GM23338 (cell line): ENCODE measurements around the gene LCE1F. TPM values are rescaled to one million over a fixed set of nuclear protein-coding genes. Genes with fewer than 3 reads are reported as not detected.

ENCODE experiments used
- ATAC-seq: fragments of 200-7000 bp; cut with Tn5 transposase; 3 replicates; pipeline ENCODE4 v1.9.1; 2020
- DNase-seq: peaks from one replicate; pipeline ENCODE4 v3.0.0-alpha.2; 2015; ENCODE audit warnings: low spot score
- H2AFZ ChIP-seq: fragments of 200-600 bp; sonication (generic); 2 replicates; pipeline ENCODE4 v1.8.0; 2016; ENCODE audit warnings: antibody characterized with exemption, mild to moderate bottlenecking, moderate library complexity
- H3F3A ChIP-seq: fragments of 200-600 bp; sonication (generic); replicated peaks from 2 replicates; pipeline ENCODE4 v1.8.0; 2017; ENCODE audit warnings: antibody characterized with exemption, mixed run types, low read depth
- H3K27ac ChIP-seq: fragments of 200-600 bp; sonication (generic); 2 replicates; pipeline ENCODE4 v1.6.1; 2016; ENCODE audit warnings: low read depth
- H3K27me3 ChIP-seq: fragments of 200-600 bp; sonication (generic); 2 replicates; pipeline ENCODE4 v1.8.0; 2016; ENCODE audit warnings: mild to moderate bottlenecking, mixed run types, moderate library complexity; ENCODE audit not compliant: insufficient read depth
- H3K36me3 ChIP-seq: fragments of 200-600 bp; sonication (generic); 2 replicates; pipeline ENCODE4 v1.8.0; 2016; ENCODE audit warnings: mild to moderate bottlenecking; ENCODE audit not compliant: insufficient read depth
- H3K4me1 ChIP-seq: fragments of 200-600 bp; sonication (generic); 2 replicates; pipeline ENCODE4 v1.8.0; 2016; ENCODE audit warnings: mild to moderate bottlenecking, moderate library complexity; ENCODE audit not compliant: insufficient read depth
- H3K4me2 ChIP-seq: fragments of 200-600 bp; sonication (generic); 2 replicates; pipeline ENCODE4 v1.7.1; 2017; ENCODE audit warnings: mixed run types
- H3K4me3 ChIP-seq: fragments of 200-600 bp; sonication (generic); 2 replicates; pipeline ENCODE4 v1.6.1; 2016; ENCODE audit warnings: mixed run types
- H3K79me2 ChIP-seq: fragments of 200-600 bp; sonication (generic); replicated peaks from 2 replicates; pipeline ENCODE4 v1.8.0; 2017; ENCODE audit warnings: mild to moderate bottlenecking; ENCODE audit not compliant: insufficient read depth
- H3K9me2 ChIP-seq: fragments of 200-600 bp; sonication (generic); 2 replicates; pipeline ENCODE4 v1.8.0; 2017; ENCODE audit not compliant: insufficient read depth
- H4K20me1 ChIP-seq: fragments of 200-600 bp; sonication (generic); replicated peaks from 2 replicates; pipeline ENCODE4 v1.8.0; 2017; ENCODE audit warnings: mild to moderate bottlenecking; ENCODE audit not compliant: insufficient read depth
- H3K27ac Mint-ChIP-seq: 2 replicates; pipeline ENCODE4 v1.8.0; 2020; ENCODE audit warnings: inconsistent platforms, mild to moderate bottlenecking, moderate library complexity, mixed read lengths
- H3K27me3 Mint-ChIP-seq: 3 replicates; pipeline ENCODE4 v1.8.0; 2022; ENCODE audit warnings: low read depth, mild to moderate bottlenecking, moderate library complexity, mixed read lengths, inconsistent platforms; ENCODE audit not compliant: insufficient read depth, poor library complexity
- H3K36me3 Mint-ChIP-seq: 3 replicates; pipeline ENCODE4 v1.8.0; 2021; ENCODE audit warnings: low read depth, mild to moderate bottlenecking, inconsistent platforms, moderate library complexity, mixed read lengths
- H3K4me1 Mint-ChIP-seq: 3 replicates; pipeline ENCODE4 v1.8.0; 2020; ENCODE audit warnings: mild to moderate bottlenecking, inconsistent platforms, mixed read lengths
- H3K4me3 Mint-ChIP-seq: 3 replicates; pipeline ENCODE4 v1.8.0; 2021; ENCODE audit warnings: moderate library complexity, mild to moderate bottlenecking, inconsistent platforms, mixed read lengths
- H3K9me3 Mint-ChIP-seq: 3 replicates; pipeline ENCODE4 v1.8.0; 2020; ENCODE audit warnings: moderate library complexity, mild to moderate bottlenecking, inconsistent platforms, mixed read lengths
- CTCF ChIP-seq, 2 experiments: fragments of 200-600 bp in 1 of 2; sonication (generic) in 1 of 2; conservative IDR thresholded peaks; 2 replicates each; pipeline versions ENCODE4 v1.5.1 to v1.6.1; 2016 to 2017; ENCODE audit warnings: antibody characterized with exemption in 2 of 2, low read depth in 2 of 2, mild to moderate bottlenecking in 2 of 2, moderate library complexity in 1 of 2
- EZH2 ChIP-seq: fragments of 200-600 bp; sonication (generic); IDR thresholded peaks from one replicate; pipeline ENCODE4 v1.8.0; 2017; ENCODE audit warnings: antibody characterized with exemption, mild to moderate bottlenecking, low read depth; ENCODE audit not compliant: unreplicated experiment
- JUNB ChIP-seq: IDR thresholded peaks from one replicate; pipeline ENCODE4 v1.6.1; 2016; ENCODE audit warnings: antibody characterized with exemption; ENCODE audit not compliant: unreplicated experiment
- POLR2AphosphoS5 ChIP-seq: IDR thresholded peaks from 2 replicates; pipeline ENCODE4 v1.6.1; 2016; ENCODE audit warnings: antibody characterized with exemption, low read depth
- REST ChIP-seq: IDR thresholded peaks from one replicate; pipeline ENCODE4 v1.6.1; 2018; ENCODE audit warnings: antibody characterized with exemption; ENCODE audit not compliant: unreplicated experiment
- STAT1 ChIP-seq: IDR thresholded peaks from one replicate; pipeline ENCODE4 v1.6.1; 2016; ENCODE audit warnings: antibody characterized with exemption; ENCODE audit not compliant: unreplicated experiment
- ZNF114 ChIP-seq: fragments of 250-450 bp; sonication (Bioruptor Pico); IDR thresholded peaks from 2 replicates; pipeline ENCODE4 v1.5.0; 2020; ENCODE audit warnings: mild to moderate bottlenecking, moderate library complexity
- ZNF331 ChIP-seq: fragments of 250-450 bp; sonication (Bioruptor Pico); IDR thresholded peaks from 2 replicates; pipeline ENCODE4 v1.5.0; 2020; ENCODE audit warnings: low read depth, mild to moderate bottlenecking, moderate library complexity
- long read RNA-seq: library from polyadenylated mRNA; unstranded; transcript quantifications from one replicate; pipeline ENCODE4 v2.0.0, GENCODE V29; 2020; ENCODE audit not compliant: unreplicated experiment
- polyA plus RNA-seq: library from polyadenylated mRNA; unstranded; fragments of >200 nt; fragmentation: Nextera tagmentation; extraction: Ambion mirVana; gene quantifications from 2 replicates; pipeline ENCODE4 v1.2.1, GENCODE V29; 2016
- total RNA-seq: library from RNA; depleted of rRNA; stranded (reverse); fragments of >200 nt; shearing (Covaris generic); gene quantifications from 2 replicates; pipeline ENCODE4 v1.2.3, GENCODE V29; 2014; rRNA removed

Gene LCE1F
- total RNA-seq: not detected in 2 replicates
- polyA plus RNA-seq: not detected in 2 replicates
- long read RNA-seq: 0 reads

- ATAC-seq: no peak
Observed at GRCh38 chr1:152774875-152775274, at the start of gene LCE1F. LCE1F (plus strand) TSS chr1:152775140; CDS start chr1:152776372, 1,232 bp downstream.

GRCh38 chr1:152725261-152725660, 49.7 kb upstream of the LCE1F start:
- no peak for DNase-seq
- no peak overlapping the region for H3K4me3 ChIP-seq
- no peak overlapping the region for H3K27ac ChIP-seq
- H3K79me2 ChIP-seq: no peaks in the 10 kb centered on the region
- no peaks in the 10 kb centered on the region for H3K9me3 Mint-ChIP-seq
- H2AFZ ChIP-seq: no peak overlapping the region
- H3K4me1 Mint-ChIP-seq: peaks cover 4% of the 10 kb centered on the region; the same call in 1 of the 3 replicates
- no peak overlapping the region for H3K4me2 ChIP-seq
- H3K27ac Mint-ChIP-seq: no peak overlapping the region
- no peaks in the 10 kb centered on the region for H3F3A ChIP-seq
- no peaks in the 10 kb centered on the region for H3K36me3 ChIP-seq
- ATAC-seq: no peak
- H3K4me1 ChIP-seq: no peaks in the 10 kb centered on the region
- H3K36me3 Mint-ChIP-seq: no peaks in the 10 kb centered on the region
- H3K27me3 Mint-ChIP-seq: peaks cover under 1% of the 10 kb centered on the region
- H3K27me3 ChIP-seq: no peaks in the 10 kb centered on the region
- H3K4me3 Mint-ChIP-seq: no peak overlapping the region
- H3K9me2 ChIP-seq: no peaks in the 10 kb centered on the region
- no peaks in the 10 kb centered on the region for H4K20me1 ChIP-seq
- TF ChIP-seq ZNF114 (CRISPR knock-in tag): no peak
- no peak for TF ChIP-seq JUNB
- TF ChIP-seq EZH2: no peak
- no peak for TF ChIP-seq STAT1
- no peak for TF ChIP-seq POLR2AphosphoS5
- no peak for TF ChIP-seq ZNF331 (CRISPR knock-in tag)
- TF ChIP-seq CTCF (conservative IDR thresholded peaks at IDR 0.05; ENCODE audit: low read depth in 2 of 2): no peak

More at GRCh38 chr1:152774875-152775274, at the start of gene LCE1F:
- Mint-ChIP-seq H3K4me1 (no peaks in the 10 kb centered on the region), H3K9me3 (peaks cover 5% of the 10 kb centered on the region; the same call in 2 of the 3 replicates), H3K27ac (no peak within 1 kb of the TSS), H3K27me3 (peaks cover 8% of the 10 kb centered on the region), H3K36me3 (no peaks in the 10 kb centered on the region; the same call in 2 of the 3 replicates), H3K4me3 (no peak within 1 kb of the TSS)
- H3F3A ChIP-seq: no peaks in the 10 kb centered on the region
- H3K4me3 ChIP-seq: no peak within 1 kb of the TSS
- no peak for TF ChIP-seq REST
- DNase-seq: no peak
- H3K79me2 ChIP-seq: no peaks in the 10 kb centered on the region
- no peaks in the 10 kb centered on the region for H3K4me1 ChIP-seq
- peaks cover 2% of the 10 kb centered on the region; the same call in 1 of the 2 replicates for H3K9me2 ChIP-seq
- no peak within 1 kb of the TSS for H2AFZ ChIP-seq
- no peaks in the 10 kb centered on the region for H3K36me3 ChIP-seq
- H3K27me3 ChIP-seq: no peaks in the 10 kb centered on the region
- H3K27ac ChIP-seq: no peak within 1 kb of the TSS
- no peaks in the 10 kb centered on the region for H4K20me1 ChIP-seq
- no peak within 1 kb of the TSS for H3K4me2 ChIP-seq
